Hematopoietic multipotent progenitor cell treated with erythropoietin and hydrocortisone succinate and interleukin-3 and kit ligand, for 4 days (in vitro differentiated cells): ENCODE results near the gene PTPRN2.

Source experiments
- DNase-seq: peaks from one replicate; pipeline ENCODE4 v3.0.0-alpha.2; 2015

The PTPRN2 gene

GRCh38 chr7:157558875-157559595 lies 1028.6 kb downstream of the PTPRN2 start:
- DNase-seq, result no peak

DNA sequence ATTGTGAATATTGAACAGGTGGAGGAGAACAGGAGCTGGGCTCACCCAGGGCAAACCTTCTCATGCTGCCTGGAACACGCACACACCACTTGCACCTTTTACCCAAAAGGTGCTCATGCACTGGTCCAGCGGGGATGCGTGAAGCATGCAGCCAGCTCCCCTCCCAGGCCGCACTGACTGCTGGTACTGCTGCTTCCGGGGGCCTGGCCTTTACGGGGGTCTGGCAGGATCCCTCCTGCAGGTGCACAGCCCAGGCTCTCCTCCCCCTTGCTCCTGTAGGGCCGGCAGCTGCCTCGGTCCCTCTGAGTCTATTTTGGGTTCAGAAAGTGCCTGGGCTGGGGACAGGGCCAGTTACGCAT lies 1029.1 kb downstream of the PTPRN2 start:
- DNase-seq, result no peak

GRCh38 chr7:157558061-157558460 lies 1029.6 kb downstream of the PTPRN2 start:
- DNase-seq, result no peak

DNA sequence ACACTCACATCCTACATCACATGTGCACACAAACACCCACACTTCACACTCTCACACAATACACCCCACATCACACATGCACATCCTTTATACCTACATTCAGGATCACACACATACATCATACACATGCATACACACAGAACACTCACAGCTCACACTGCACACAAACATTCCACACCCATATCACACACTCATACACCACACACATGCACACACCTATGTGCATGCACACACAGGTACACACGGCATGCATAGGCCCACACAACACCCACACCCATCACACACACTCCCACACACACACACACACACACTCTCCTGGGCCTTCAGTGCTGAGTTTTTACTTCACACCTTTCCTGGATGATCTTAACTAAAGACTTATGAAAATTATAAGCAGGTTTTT lies 1030.4 kb downstream of the PTPRN2 start:
- no peak for DNase-seq

DNA sequence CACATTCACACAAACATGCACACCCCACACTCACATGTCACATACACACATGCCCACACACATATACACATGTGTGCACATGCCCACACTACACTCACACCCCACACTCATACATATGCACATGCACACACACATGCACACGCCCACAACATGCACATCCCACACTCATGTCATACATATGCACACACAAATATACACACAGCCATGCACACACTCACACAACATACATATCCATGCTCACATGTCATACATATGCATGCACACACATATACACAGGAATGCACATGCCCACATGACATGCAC lies 1031.0 kb downstream of the PTPRN2 start:
- DNase-seq, result no peak

- DNase-seq, result no peak
Observed at GRCh38 chr7:157555944-157556641, 1031.5 kb downstream of the PTPRN2 start.

DNA sequence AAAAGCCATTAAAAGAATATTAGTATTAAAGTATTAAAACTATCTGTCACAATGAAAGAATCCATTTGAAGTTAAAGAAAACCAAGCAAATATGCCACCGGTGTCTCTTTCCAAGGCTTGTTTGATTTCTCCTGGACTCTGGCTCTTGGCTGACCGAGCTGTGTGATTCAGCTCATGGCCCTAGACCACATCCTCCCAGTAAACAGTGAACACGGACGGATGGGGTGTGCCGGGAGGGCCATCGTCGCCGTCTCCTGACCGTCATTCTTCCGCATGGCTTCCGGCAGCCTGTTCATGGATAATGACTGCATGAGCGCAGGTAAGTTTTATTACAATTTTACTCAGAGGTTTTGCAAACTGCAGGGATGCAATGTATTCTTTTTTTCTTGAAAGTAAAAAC lies 1032.3 kb downstream of the PTPRN2 start:
- DNase-seq, result no peak

DNA sequence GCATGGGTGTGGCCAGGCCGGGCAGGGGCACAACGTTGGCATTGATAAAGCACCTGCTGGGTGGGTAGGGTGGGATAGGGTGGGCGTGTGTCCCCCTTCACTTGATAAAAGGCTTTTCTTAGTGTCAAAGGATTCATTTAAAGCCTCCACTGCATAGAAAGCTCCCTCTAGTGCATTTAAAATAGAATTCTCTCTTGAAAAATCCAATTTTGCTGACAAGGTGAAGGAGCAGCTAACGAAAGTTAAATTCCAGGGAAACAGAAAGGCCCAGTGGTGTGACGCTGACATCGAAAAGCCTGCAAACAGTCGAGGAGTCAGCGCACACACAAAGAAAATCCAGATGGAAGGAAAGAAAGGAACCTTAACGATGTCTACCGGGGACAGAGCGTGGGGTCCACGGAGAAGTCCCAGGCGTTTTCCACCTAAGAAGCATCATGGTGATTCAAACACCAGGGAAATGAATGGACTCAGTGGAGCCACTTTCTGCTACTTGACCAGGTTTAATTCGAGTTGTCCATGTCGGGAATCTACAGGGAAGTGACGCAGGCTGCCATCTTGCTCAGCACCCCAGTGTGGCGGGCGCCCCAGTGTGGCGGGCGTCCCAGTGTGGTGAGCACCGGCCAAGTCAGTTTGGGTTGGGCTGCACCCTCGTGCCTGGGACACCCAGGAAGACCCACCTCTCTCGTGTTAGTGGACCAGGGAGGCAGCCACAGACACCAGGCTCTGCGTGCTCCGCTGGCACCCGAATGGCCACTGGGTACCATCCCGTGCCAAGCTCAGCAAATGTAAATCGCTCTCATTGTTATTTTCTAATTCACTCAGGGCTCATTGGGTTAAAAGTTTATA lies 1033.0 kb downstream of the PTPRN2 start:
- DNase-seq, result no peak

DNA sequence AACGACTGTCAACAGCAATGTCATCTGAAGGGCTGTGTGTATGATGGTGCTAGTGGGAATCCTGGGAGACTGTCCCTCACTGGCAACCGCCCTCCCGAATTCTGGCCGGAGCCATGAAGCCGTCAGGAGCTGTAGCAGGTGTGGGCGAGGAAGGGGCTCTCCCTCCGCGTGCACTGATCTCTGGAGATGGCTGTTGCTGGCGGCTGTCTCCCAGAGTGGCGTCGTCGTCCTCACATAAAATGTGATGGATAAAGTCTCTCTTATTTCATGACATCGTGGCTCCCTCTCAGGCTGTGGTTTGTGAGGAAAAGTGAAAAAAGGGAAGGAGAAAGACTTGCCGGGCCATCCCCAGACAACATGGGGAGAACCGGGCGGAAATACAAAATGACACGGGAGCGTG lies 1034.4 kb downstream of the PTPRN2 start:
- DNase-seq, result no peak

- no peak for DNase-seq
Observed at GRCh38 chr7:157552295-157552993, 1035.2 kb downstream of the PTPRN2 start.

DNA sequence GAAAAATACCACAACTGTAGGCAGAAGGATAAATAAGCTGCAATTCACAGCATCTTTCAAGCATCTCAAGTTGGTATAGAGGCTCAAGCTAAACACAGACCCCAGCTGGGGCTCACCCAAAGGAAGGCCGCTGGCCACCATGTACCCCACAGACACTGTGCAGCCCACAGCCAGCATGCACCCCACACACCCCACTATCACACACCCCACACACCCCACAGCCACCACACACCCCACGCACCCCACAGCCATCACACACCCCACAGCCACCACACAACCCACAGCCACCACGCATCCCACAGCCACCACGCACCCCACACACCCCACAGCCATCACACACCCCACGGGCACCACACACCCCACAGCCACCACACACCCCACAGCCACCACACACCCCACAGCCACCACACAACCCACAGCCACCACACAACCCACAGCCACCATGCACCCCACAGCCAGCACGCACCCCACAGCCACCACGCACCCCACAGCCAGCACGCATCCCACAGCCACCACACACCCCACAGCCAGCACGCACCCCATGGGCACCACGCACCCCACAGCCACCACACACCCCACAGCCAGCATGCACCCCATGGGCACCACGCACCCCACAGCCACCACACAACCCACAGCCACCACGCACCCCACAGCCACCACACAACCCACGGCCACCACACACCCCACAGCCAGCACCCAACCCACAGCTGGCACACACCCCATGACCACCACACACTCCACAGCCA lies 1036.1 kb downstream of the PTPRN2 start:
- no peak for DNase-seq

DNA sequence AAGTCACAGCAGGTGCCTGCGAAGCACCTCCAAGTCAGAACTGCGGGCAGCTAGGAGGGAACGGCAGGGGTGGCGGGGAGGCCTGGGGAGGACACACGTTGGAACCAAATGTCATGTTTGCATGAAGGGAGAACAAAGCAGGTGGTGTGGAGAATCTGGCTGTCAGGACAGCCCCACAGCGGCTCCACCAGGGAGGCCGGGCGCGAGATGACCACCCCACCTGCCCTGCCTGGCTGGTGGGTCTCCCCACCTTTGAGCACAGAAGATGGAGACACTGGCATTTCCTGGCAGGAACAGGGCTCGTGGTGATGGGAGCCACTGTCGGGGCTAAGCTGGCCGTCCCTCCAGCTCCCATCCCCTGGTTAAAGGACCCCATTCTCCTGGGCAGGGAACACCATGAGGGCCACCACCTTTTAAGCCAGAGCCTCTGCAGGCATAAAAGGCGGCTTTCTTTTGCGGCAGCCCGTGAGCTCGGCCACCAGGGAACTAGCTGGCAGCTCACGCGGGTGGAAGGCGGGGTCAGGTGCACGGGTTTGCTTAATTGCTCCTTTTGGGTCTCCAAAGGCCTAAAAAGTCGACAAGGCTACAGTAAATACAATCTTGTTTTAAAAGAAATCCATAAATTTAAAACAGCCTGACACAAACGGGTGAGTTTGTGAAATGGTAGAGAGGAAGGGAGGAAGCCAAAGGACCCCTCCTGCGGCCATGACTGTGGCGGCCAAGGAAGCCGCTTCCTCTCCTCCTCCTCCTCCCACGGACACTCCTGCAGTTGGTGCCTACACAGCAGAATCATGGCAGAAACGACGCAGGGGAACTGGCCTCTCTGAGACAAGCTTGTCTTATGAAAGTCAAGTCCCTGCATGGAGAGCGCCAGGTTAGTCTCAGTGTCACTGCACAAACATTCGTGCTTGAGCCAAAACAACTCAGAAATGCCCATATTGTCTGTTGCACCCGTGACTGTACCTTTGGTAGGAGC lies 1037.0 kb downstream of the PTPRN2 start:
- no peak for DNase-seq

DNA sequence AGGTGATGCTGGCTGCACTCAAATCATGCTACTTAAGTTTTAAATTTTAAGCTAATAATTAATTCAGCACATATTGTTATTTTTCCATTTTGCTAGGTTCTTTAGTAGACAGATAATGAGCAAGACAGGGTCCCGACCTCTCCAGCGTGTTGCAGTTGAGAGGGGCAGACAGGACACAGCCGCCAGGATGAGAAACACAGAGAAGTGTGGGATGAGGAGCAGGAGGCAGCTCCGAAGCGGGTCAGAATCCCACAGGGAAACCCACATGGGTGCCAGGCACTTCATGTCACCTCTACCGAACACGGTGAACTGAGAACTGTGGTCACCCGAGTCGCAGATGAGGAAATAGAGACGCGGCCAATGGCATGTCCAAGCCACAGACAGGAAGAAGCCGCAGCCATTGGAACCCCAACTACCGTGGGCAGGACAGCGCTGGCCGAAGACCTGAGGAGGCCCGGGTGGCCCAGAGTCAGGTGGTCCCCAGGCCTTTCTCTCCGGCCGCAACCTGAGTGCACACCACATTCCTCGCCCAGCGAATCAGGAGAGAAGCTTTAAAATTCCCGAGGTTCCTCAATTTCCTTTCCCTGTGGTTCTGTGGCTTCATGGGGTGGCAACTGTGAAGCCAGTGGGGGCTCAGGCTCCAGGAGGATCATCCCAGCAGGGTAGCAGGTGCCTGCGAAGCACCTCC lies 1037.9 kb downstream of the PTPRN2 start:
- DNase-seq, result no peak

- no peak for DNase-seq
Observed at GRCh38 chr7:157548691-157549303, 1038.8 kb downstream of the PTPRN2 start.

DNA sequence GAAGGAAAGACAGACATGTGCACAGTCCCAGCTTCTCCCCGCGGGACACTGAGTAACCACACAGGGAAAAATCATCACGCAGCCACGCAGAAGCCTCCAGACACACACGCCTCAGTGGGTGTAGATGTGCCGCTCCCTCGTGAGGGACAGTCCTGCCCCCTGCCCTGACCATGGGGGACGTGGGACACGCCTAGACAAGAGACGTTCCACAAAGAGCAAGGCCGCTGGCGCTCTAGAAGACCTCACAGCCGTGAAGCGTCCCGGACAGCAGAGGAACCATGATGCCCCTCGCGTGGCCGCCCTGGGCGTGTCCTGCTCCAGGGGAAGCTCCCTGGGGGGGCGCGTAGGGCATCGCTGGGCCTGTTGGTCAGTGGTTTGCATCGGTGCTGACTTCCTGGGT lies 1040.0 kb downstream of the PTPRN2 start:
- DNase-seq, result no peak

DNA sequence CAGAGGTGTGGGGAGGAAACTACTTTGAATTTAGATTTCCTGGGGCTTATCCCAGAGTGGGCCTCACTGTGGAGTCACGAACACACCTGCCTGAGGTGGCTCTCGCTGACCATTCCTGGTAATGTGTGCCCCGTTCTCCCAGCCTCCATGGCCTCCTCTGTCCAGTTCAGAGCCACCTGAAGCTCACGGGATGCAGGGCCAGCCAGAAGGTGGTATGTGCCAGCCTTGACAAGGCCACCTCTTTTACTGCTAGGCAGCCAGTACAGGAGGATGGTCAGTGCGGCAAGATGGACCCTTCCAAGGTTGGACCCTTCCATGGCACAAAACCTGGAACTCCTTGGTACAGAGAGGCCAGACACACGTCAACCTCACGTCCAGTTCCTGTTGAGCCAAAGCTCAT lies 1040.5 kb downstream of the PTPRN2 start:
- no peak for DNase-seq

DNA sequence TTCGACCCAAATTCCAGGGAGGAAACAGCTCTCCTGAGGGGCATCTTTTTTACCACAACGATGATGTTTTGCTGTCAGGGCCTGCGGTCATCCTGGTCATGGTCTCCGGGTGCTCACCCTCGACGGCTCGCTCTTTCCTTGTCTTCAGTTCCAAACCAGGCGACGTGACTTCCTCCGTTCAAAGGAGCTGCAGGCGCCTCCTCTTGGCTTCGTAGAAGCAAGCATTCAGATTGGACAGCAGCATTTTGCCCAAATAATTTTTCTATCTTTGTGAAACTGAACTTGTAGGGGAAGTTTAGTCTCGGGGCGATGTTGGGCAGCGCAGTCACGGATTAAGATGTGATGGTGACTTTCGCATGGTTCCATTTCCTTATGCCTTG lies 1042.0 kb downstream of the PTPRN2 start:
- DNase-seq, result no peak

- no peak for DNase-seq
Observed at GRCh38 chr7:157544980-157545680, 1042.5 kb downstream of the PTPRN2 start.

DNA sequence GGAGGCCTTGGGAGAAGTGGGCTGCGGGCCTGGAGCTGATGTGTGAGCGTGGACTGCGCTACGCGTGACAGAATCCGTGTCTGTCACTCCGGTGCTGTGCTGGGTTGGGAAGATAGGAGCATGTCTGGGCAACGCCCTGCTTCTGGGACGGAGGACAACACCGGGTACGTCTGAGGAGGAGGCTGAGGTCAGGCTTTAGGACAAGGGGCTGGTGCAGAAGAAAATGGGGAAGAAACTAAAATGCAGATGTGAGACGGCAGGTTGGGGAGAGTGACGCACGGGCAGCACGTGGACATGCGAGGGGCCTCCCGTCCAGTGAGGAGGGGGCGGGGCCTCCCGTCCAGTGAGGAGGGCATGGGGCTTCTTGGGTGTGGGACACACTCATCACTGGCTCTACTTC lies 1043.4 kb downstream of the PTPRN2 start:
- DNase-seq, result no peak

GRCh38 chr7:157543791-157544190 lies 1043.8 kb downstream of the PTPRN2 start:
- no peak for DNase-seq
